ENCODE measurements around the gene LDLRAD2. TPM values are rescaled to one million over a fixed set of nuclear protein-coding genes. Genes with fewer than 3 reads are reported as not detected.
"Not testable (repeated sequence)": the region's sequence is repeated elsewhere in the genome, so short reads cannot be mapped to it uniquely, and the experiment has no call there.

The LDLRAD2 gene
- total and polyA plus RNA-seq, 7 donors: 0.04 to 1.7 (median 0.77) TPM; not detected in 3

GRCh38 chr1:21783679-21784603 lies 28.1 kb upstream of the LDLRAD2 start:
- intact Hi-C loops (cut with DNase I): no loop called here
- Histone ChIP-seq H3K27ac (peak overlapping the region; percentile 100), H3K4me3 (peak overlapping the region; percentile 82), H3K27me3 (ENCODE audit: insufficient read depth in 3 of 3, low read length in 2 of 3) (no peaks in the 10 kb centered on the region), H3K4me1 (peaks cover 8% of the 10 kb centered on the region), H3K9me3 (no peaks in the 10 kb centered on the region), H3K36me3 (ENCODE audit: insufficient read depth in 1 of 2, low read depth in 1 of 2) (no peaks in the 10 kb centered on the region)
- ATAC-seq (no peak), DNase-seq (peak in 1 of 2 donors; percentile 17)
- no peak for TF ChIP-seq CTCF (IDR thresholded peaks at IDR 0.05)
- WGBS, 3 donors: 58% methylated on average over 32 of the region's 32 CpGs

- 82 to 93% (median 87%) methylated on average over 9 of the region's 9 CpGs for WGBS, 3 donors
- H3K27me3 ChIP-seq (ENCODE audit: insufficient read depth in 3 of 3, low read length in 2 of 3); H3K4me1 ChIP-seq; intact Hi-C loops (cut with DNase I); ATAC-seq; H3K4me3 ChIP-seq; DNase-seq; H3K36me3 ChIP-seq (ENCODE audit: insufficient read depth in 1 of 2, low read depth in 1 of 2); H3K27ac ChIP-seq; H3K9me3 ChIP-seq: not testable (repeated sequence)
These were observed 26.3 kb upstream of the LDLRAD2 start for GRCh38 chr1:21785764-21786163.

DNA sequence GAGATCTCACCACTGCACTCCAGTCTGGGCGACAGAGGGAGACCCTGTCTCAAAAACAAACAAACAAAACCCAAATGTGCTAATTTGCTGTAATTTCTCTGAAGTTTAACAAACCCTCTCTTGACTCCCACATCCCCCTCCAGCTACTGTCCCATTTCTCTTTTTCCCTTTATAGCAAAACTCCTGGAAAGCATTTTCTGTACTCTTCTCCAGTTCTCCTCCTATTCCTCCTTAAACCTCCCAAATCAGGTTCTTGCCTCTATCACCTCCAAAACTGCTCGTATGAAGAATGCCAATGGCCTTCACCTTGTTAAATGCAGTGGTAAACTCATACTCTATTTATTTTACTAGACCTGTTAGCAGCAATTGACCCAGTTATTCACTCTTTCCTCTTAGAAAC lies 25.4 kb upstream of the LDLRAD2 start:
- H3K4me1 ChIP-seq: peaks cover 2% of the 10 kb centered on the region
- no peaks in the 10 kb centered on the region for H3K27me3 ChIP-seq (ENCODE audit: insufficient read depth in 3 of 3, low read length in 2 of 3)
- no peak overlapping the region for H3K27ac ChIP-seq
- no peak for TF ChIP-seq CTCF (IDR thresholded peaks at IDR 0.05)
- no peak overlapping the region for H3K4me3 ChIP-seq
- no peak for ATAC-seq
- no peaks in the 10 kb centered on the region for H3K9me3 ChIP-seq
- no peak for DNase-seq
- H3K36me3 ChIP-seq (ENCODE audit: insufficient read depth in 1 of 2, low read depth in 1 of 2): no peaks in the 10 kb centered on the region
- intact Hi-C loops (cut with DNase I): no loop called here
- WGBS, 3 donors: 72 to 80% (median 76%) methylated on average over 2 of the region's 2 CpGs

- ATAC-seq (no peak), DNase-seq (no peak)
- Histone ChIP-seq H3K36me3 (ENCODE audit: insufficient read depth in 1 of 2, low read depth in 1 of 2) (no peaks in the 10 kb centered on the region), H3K27ac (no peak overlapping the region), H3K4me1 (no peaks in the 10 kb centered on the region), H3K4me3 (no peak overlapping the region), H3K9me3 (peaks cover 6% of the 10 kb centered on the region), H3K27me3 (ENCODE audit: insufficient read depth in 3 of 3, low read length in 2 of 3) (no peaks in the 10 kb centered on the region)
- 68 to 82% (median 78%) methylated on average over 2 of the region's 2 CpGs for WGBS, 3 donors
- TF ChIP-seq CTCF (IDR thresholded peaks at IDR 0.05): no peak
- intact Hi-C loops (cut with DNase I): no loop called here
These were observed 19.0 kb upstream of the LDLRAD2 start for GRCh38 chr1:21793104-21793503.

DNA sequence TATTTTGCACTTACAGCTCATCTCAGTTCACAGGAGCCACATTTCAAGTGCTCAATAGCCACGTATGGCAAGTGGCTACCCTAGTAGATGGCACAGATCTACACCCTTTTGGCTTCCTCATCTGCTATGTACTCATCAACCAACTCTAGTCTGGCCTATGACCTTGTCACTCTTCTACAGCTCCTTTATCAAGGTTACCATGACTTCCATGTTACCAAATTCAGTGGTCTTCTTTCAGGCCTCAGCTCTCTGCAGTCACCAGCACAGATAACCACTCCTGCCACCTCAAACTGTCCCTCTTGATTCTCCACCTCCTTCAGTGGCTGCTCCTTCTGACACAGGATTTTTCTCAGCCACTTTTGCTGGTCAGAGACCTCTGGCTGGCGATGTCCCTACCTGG lies 17.4 kb upstream of the LDLRAD2 start:
- WGBS, 3 donors: 85 to 87% (median 85%) methylated on average over 2 of the region's 2 CpGs
- no peak for ATAC-seq
- intact Hi-C loops (cut with DNase I): no loop called here
- Histone ChIP-seq H3K27me3 (ENCODE audit: insufficient read depth in 3 of 3, low read length in 2 of 3) (no peaks in the 10 kb centered on the region), H3K27ac (no peak overlapping the region), H3K9me3 (peaks cover 6% of the 10 kb centered on the region), H3K4me3 (no peak overlapping the region), H3K4me1 (no peaks in the 10 kb centered on the region), H3K36me3 (ENCODE audit: insufficient read depth in 1 of 2, low read depth in 1 of 2) (no peaks in the 10 kb centered on the region)
- DNase-seq: no peak
- TF ChIP-seq CTCF (IDR thresholded peaks at IDR 0.05): no peak

All from psoas muscle (tissue), 8 donors.